ENCODE measurements around the gene S100A12. TPM values are rescaled to one million over a fixed set of nuclear protein-coding genes. Genes with fewer than 3 reads are reported as not detected.
"Not testable (repeated sequence)": the region's sequence is repeated elsewhere in the genome, so short reads cannot be mapped to it uniquely, and the experiment has no call there.

S100A12 gene
- polyA plus RNA-seq, 1 experiment = not detected

- Histone ChIP-seq H3K36me3 (ENCODE audit: control insufficient read depth, insufficient read depth, low read length) (no peaks in the 10 kb centered on the region), H3K27me3 (ENCODE audit: control insufficient read depth, insufficient read depth, low read length) (peaks cover 6% of the 10 kb centered on the region; the same call in 1 of the 2 replicates), H3K4me3 (ENCODE audit: low read depth, low read length) (no peak overlapping the region)
- ChIA-PET POLR2A (no interaction called here), CTCF (interaction anchor here (0.9 to 17.9 kb wide), 3 partner anchors 12 to 223 kb away, joined by 3 to 404 read pairs (median 4); no protein-coding TSS in a partner anchor)
- TF ChIP-seq, protein P1, sequence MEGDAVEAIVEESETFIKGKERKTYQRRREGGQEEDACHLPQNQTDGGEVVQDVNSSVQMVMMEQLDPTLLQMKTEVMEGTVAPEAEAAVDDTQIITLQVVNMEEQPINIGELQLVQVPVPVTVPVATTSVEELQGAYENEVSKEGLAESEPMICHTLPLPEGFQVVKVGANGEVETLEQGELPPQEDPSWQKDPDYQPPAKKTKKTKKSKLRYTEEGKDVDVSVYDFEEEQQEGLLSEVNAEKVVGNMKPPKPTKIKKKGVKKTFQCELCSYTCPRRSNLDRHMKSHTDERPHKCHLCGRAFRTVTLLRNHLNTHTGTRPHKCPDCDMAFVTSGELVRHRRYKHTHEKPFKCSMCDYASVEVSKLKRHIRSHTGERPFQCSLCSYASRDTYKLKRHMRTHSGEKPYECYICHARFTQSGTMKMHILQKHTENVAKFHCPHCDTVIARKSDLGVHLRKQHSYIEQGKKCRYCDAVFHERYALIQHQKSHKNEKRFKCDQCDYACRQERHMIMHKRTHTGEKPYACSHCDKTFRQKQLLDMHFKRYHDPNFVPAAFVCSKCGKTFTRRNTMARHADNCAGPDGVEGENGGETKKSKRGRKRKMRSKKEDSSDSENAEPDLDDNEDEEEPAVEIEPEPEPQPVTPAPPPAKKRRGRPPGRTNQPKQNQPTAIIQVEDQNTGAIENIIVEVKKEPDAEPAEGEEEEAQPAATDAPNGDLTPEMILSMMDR (IDR thresholded peaks at IDR 0.05; ENCODE audit: insufficient read depth, low read depth, low read length) = no peak
- no peak for DNase-seq (ENCODE audit: low read depth)
These were observed 25.8 kb downstream of the S100A12 start for GRCh38 chr1:153349363-153350320.

DNA sequence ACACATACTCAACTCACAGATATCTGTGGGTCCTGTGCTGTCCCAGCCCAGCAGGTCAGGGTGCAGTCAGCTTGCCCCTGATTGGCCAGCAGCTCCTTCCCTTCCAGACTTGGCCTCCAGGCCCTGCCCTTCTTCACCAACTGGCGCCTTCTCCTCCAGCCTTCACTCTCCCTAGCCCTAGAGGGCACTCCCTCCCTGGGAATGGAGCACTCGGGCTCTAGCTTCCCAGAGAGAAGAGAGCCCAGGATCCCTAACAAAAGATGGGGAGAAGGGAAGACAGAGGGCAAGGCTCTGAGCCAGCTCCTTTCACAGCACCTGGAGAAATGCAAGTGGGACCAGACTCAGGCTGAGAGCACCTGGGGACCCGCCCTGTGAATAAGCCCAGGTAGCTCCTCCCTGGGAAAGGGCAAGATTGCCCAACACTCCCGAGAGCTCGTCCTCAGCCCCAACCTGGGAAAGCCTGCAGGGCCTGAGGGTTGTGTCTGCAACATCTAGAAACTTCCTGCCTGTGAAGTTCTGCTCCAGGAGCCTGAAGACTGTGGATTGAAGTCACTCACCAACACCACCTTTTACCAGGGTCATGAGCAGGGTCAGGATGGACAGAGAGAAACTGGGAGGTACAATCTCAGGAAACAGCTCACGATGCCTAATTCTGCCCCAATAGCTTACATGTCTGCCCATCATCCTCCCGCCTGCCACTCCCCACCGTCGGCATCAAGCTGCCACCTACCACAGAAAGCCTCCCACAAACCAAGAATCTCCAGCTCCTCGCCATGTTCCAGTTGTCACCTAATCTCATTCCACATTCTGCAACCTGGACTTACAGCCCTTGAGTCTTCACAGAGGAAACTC, 26.7 kb downstream of the S100A12 start, which contains the start of gene PGLYRP4:
PGLYRP4 (minus strand) TSS at position 331 of the 852 bp plus-strand sequence. CDS start 909 bp downstream, outside the sequence.
- CTCF ChIA-PET = interaction anchor here (0.5 to 17.9 kb wide), 6 partner anchors 11 to 1198 kb away, joined by 3 to 404 read pairs (median 4); no protein-coding TSS in a partner anchor
- TF ChIP-seq, protein P1 (IDR thresholded peaks at IDR 0.05; ENCODE audit: insufficient read depth, low read depth, low read length) = no peak
- H3K27me3 ChIP-seq (ENCODE audit: control insufficient read depth, insufficient read depth, low read length) = peaks cover 7% of the 10 kb centered on the region; the same call in 1 of the 2 replicates
- no peak within 1 kb of the TSS for H3K4me3 ChIP-seq (ENCODE audit: low read depth, low read length)
- POLR2A ChIA-PET = no interaction called here
- no peaks in the 10 kb centered on the region for H3K36me3 ChIP-seq (ENCODE audit: control insufficient read depth, insufficient read depth, low read length)
- no peak for DNase-seq (ENCODE audit: low read depth)

- Histone ChIP-seq H3K27me3 (ENCODE audit: control insufficient read depth, insufficient read depth, low read length) (peaks cover 6% of the 10 kb centered on the region; the same call in 1 of the 2 replicates), H3K36me3 (ENCODE audit: control insufficient read depth, insufficient read depth, low read length) (no peaks in the 10 kb centered on the region), H3K4me3 (ENCODE audit: low read depth, low read length) (no peak overlapping the region)
- no peak for DNase-seq (ENCODE audit: low read depth)
- ChIA-PET POLR2A (no interaction called here), CTCF (interaction anchor here (0.6 to 17.9 kb wide), 3 partner anchors 138 to 1199 kb away, joined by 3 to 404 read pairs (median 3); no protein-coding TSS in a partner anchor)
- TF ChIP-seq, protein P1 (IDR thresholded peaks at IDR 0.05; ENCODE audit: insufficient read depth, low read depth, low read length) = no peak
These were observed 27.6 kb downstream of the S100A12 start for GRCh38 chr1:153347856-153348255.

DNA sequence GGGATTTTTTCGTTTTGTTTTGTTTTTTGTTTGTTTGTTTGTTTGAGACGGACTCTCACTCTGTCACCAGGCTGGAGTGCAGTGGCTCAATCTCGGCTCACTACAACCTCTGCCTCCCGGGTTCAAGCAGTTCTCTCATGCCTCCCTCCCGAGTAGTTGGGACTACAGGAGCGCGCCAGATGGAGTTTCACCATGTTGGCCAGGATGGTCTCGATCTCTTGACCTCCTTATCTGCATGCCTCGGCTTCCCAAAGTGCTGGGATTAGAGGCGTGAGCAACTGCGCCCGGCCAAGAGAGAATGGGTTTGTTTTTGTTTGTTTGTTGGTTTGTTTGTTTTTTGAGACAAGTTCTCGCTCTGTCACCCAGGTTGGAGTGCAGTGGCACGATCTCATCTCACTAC, 28.4 kb downstream of the S100A12 start:
- DNase-seq (ENCODE audit: low read depth); H3K27me3 ChIP-seq (ENCODE audit: control insufficient read depth, insufficient read depth, low read length); H3K36me3 ChIP-seq (ENCODE audit: control insufficient read depth, insufficient read depth, low read length); H3K4me3 ChIP-seq (ENCODE audit: low read depth, low read length); POLR2A ChIA-PET: not testable (repeated sequence)
- CTCF ChIA-PET = interaction anchor here (17.9 kb wide), 1 partner anchor 149 kb away, joined by 404 read pairs; no protein-coding TSS in a partner anchor

GRCh38 chr1:153346077-153346723, 29.2 kb downstream of the S100A12 start:
- H3K36me3 ChIP-seq (ENCODE audit: control insufficient read depth, insufficient read depth, low read length) = no peaks in the 10 kb centered on the region
- H3K27me3 ChIP-seq (ENCODE audit: control insufficient read depth, insufficient read depth, low read length) = peaks cover 5% of the 10 kb centered on the region; the same call in 1 of the 2 replicates
- POLR2A ChIA-PET = no interaction called here
- no peak overlapping the region for H3K4me3 ChIP-seq (ENCODE audit: low read depth, low read length)
- TF ChIP-seq, protein P1 (IDR thresholded peaks at IDR 0.05; ENCODE audit: insufficient read depth, low read depth, low read length) = no peak
- CTCF ChIA-PET = interaction anchor here (0.7 to 17.9 kb wide), 3 partner anchors 9 to 150 kb away, joined by 3 to 404 read pairs (median 3); no protein-coding TSS in a partner anchor
- no peak for DNase-seq (ENCODE audit: low read depth)
